Activated CD8-positive, alpha-beta memory T cell treated with anti-CD3 and anti-CD28 coated beads for 36 hours (primary cell): ENCODE measurements around the gene SPPL2B. TPM values are rescaled to one million over a fixed set of nuclear protein-coding genes. Genes with fewer than 3 reads are reported as not detected.

Source experiments
- CTCF ChIA-PET: fragments of 350-600 bp; sonication (Branson Sonifier 250); formaldehyde crosslinking; loops from one replicate; lab custom pipeline; 2021; ENCODE audit warnings: antibody characterized with exemption; lab: Charles Lee
- POLR2A ChIA-PET: fragments of 350-600 bp; sonication (Branson Sonifier 250); formaldehyde crosslinking; loops from one replicate; lab custom pipeline; 2021; ENCODE audit warnings: antibody characterized with exemption; lab: Charles Lee
- total RNA-seq, 2 experiments: library from RNA; stranded (reverse); gene quantifications; one replicate each; pipeline ENCODE4 v1.2.3, GENCODE V29; 2021

The SPPL2B gene
- total RNA-seq, 2 experiments from 2014 or later = 44.5 to 45.0 TPM

DNA sequence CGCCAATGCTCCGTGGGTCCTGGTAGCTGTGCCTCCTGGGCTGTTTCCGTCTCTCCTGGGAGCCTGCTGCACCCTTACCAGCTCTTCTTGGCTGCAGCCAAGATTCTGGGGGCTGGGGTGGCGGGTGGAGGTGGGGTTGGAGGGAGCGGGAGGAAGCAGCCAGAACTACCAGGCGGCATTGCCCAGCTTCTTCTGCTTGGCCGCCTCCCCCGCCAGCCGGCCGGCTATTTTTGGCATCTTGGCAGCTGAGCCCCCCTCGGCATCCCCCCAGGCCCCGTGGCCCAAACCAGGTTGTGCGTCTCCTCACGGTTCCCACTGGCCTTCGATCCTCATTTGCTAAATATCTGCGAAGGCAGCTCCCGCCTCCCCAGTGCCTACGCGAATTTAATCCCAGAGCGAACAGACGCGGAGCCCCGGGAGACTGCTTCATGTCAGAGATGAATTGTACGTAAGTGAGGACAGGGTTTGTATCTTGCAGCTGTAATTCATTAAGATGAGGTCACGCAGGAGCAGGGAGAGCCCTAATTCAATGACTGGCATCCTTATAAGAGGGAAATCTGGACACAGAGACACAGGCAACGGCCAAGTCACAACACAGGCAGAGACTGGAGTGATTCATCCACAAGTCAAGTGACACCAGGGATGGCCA is 33.7 kb upstream of the SPPL2B start:
- POLR2A ChIA-PET = no interaction called here
- CTCF ChIA-PET = interaction anchor here (1.3 kb wide), 1 partner anchor 21 kb away, joined by 3 read pairs; no protein-coding TSS in a partner anchor

DNA sequence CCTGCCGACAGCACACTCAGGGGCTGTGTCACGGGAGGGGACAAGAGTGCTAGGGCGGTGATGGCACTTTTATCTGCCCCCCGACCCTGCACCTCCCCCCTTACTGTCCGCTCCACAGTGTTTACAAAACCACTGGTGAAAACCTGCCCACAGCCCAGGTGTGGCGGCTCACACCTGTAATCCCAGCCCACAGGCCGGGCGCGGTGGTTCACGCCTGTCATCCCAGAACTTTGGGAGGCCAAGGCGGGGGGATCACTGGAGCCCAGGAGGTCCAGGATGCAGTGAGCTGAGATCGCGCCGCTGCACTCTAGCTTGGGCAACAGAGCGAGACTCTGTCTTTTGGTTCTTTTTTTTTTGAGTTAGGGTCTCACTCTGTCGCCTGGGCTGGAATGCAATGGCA is 32.3 kb upstream of the SPPL2B start:
- CTCF ChIA-PET = interaction anchor here (0.5 kb wide), 1 partner anchor 9 kb away, joined by 3 read pairs; no protein-coding TSS in a partner anchor
- POLR2A ChIA-PET = no interaction called here

DNA sequence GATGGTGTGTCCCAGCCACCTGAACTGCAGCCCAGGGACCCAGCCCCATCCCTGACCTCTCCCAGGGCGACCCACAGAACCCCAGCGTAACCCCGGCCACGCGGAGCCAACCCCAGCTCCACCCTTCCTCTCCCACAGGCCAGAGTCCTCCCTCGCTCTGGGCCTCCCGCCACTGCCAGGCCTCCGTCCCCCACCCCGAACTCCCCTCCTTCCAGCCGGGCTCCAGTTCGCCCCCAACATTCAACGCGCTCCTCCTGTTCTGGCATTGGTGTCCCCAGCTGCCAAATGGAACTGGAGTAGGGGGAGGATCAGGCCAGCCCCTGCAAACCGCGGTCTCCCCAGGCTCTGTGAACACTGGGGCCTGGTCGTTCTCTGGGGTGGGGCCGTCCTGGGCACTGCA is 28.0 kb upstream of the SPPL2B start:
- POLR2A ChIA-PET = no interaction called here
- CTCF ChIA-PET = interaction anchor here (0.7 kb wide), 1 partner anchor 256 kb away, joined by 3 read pairs; no protein-coding TSS in a partner anchor

DNA sequence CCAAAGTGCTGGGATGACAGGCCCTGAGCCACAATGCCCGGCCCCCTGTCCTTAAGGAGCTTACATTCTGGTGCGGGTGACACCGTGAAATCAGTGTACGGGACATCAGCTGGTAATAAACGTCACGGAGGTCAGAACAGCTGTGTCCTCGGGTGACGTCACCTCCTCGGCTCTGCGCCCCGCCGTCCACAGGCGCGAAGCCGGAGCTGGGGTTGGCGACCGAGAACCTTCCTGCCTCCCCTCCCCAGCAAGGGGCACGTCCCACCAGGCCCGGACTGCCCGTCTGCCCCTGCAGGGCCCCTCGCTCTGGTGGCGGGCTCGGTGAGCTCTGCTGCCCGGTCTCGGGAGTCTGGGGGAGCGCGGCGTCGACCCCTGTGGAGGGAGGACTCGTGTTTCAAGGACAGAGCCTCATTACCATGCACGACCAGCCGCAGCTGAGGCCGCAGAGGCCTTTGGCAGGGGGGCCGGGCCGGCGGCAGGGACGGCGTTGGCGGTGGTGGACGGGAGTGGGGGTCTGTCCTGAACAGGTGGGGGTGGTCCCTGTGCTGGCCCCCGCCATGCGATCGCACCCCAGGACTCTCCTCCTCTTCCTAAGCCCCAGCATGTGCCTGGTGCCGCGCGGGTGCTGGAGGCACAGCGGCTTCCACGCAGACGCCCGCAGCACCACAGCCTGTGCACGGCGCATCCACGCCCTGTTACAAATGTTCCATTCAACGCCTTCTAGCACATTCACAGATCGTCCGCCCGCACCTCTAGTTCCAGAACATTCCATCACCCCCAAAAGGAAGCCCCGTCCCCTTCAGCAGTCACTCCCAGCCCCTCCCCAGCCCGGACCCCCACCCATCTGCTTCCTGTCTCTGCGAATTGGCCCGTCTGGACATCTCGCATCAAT is 25.9 kb upstream of the SPPL2B start:
- CTCF ChIA-PET = interaction anchor here (1.1 kb wide), 1 partner anchor 13 kb away, joined by 3 read pairs; no protein-coding TSS in a partner anchor
- POLR2A ChIA-PET = interaction anchor here (0.7 to 1.1 kb wide), 2 partner anchors 25 to 30 kb away, joined by 3 read pairs; partner anchors contain the start of gene LSM7

DNA sequence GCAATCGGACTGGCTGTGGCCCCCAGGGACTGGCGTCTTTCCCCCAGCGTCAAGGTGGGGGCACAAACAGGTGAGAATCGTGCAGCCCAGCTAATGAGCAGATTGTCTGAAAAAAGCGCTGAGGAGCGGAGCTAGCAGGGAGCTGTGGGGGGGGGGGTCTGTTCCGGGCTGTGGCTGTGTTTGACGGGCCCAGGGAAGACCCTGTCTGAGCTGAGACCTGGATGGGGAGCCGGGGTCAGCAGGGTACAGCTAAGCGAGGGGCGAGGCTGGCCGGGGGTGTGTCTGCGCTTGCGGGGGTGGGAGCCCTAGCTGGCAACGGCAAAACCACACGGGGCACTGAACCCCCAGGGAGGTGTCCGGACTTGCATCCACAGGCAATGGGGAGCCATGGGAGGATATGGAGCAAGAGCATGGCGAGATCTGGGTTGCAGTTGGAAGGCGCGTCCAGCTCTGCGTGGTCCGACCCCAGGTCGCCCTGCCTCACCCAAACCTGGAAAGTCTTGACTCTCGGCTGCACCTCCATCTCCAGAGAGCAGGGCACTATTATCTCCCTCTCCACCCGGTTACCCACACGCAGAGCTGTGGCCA is 25.2 kb upstream of the SPPL2B start:
- POLR2A ChIA-PET = no interaction called here
- CTCF ChIA-PET = interaction anchor here (0.8 to 1.1 kb wide), 2 partner anchors 13 to 24 kb away, joined by 3 read pairs; no protein-coding TSS in a partner anchor

DNA sequence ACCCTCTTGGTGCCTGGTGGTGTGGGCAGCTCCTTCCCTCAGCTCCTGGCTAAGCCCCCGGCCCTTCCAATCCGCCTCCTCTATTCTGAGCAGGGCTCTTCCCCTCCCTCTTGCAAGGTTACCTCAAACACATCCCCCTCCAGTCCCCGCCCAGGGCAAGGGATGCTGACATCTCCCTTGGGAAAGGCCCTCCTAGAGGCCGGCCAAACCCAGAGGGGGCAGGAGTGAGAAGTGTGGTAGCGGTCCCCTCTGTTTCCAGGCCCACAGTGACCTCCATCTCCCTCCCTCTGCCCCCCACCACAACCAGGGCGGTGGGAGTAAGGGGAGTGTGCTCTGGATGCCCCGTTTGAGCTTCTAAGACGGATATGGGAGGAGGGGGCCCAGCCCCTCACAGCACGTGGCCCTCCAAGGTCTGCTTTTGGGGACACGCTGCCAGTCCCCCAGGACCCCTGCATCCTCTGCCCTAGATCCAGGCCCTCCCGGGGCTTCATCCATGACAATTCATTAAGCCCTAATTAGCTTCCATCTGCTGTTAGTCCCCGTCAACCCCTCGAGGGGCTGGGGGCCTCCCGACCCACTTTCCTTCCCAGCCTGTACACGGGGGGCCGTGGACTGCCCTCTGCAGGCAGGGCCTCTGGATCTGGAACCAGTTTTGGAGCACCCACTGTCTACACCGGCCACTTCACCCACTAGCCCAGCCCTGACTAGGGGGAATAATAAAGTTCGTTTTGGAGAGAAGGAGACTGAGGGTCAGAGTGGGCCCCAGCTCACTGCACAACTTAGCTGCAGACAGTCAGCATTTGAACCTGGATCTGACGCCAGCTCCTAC is 22.8 kb upstream of the SPPL2B start:
- ChIA-PET CTCF (no interaction called here), POLR2A (no interaction called here)

DNA sequence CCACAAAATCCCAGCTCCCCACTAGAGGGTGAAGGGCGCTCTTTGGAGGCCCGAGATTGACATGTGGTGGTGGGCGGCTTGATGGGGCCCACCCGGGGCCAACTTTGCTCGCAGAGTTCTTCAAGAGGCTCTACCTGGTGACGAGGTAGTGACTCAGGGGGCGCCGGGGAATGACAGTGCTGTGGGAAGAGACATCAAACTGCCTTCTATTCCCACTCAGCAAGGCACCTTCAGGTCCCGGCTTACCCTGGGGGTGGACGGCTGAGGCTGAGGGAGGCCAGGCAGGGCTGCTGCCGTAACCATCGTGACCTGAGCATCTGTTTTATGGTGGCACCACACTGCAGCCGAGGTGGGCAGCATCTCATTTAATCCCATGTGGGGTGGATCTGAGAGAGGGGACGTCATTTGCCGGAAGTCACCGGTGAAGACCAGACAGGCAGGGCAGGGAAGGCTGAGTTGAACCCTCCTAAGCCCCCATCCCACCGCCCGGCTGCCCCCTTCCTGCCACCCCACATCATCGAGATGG is 22.1 kb upstream of the SPPL2B start:
- POLR2A ChIA-PET = no interaction called here
- CTCF ChIA-PET = no interaction called here

DNA sequence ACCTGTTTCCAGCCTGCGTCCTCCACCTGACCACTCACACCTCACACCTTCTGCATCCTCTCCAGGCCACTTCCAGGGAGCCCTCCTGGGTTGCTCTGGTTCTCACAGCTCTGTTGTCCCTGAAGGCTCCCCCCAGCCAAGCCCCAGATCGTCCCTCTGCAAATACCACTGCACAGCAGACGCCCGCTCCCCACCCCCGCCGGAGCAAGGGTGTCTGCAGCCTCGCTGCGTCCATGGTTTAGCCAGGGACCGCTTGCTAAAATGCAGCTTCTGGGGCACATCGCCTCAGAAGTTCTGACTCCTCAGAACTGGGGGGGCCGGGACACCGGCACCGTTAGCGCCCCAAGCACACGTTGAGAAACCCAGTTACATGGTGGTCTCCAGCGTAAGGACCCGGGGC is 21.5 kb upstream of the SPPL2B start:
- CTCF ChIA-PET = no interaction called here
- POLR2A ChIA-PET = no interaction called here

DNA sequence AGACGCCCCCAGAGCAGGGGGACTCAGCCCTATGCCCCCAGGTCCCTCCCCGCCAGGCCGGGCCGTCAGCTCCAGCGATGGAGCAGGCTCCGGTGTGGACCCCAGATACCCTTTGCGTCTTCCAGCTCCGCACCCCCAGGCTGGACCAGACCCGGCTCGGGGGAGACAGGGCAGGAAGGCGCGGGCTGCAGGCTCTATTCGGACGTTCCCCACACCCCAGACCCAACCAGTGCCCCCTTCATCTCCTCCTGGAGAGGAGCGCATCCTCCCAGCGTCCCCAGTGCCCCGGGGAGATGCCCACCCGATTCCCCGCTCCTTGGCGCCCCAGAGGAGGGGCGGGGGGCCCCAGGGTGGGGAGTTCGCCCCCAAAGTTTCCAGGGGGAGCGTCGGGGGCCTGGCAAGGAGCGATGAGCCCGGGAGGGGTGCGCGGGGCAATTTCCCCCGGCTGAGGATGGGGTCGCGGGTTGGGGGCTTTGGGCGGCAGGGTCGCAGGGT is 20.9 kb upstream of the SPPL2B start:
- ChIA-PET CTCF (no interaction called here), POLR2A (no interaction called here)

DNA sequence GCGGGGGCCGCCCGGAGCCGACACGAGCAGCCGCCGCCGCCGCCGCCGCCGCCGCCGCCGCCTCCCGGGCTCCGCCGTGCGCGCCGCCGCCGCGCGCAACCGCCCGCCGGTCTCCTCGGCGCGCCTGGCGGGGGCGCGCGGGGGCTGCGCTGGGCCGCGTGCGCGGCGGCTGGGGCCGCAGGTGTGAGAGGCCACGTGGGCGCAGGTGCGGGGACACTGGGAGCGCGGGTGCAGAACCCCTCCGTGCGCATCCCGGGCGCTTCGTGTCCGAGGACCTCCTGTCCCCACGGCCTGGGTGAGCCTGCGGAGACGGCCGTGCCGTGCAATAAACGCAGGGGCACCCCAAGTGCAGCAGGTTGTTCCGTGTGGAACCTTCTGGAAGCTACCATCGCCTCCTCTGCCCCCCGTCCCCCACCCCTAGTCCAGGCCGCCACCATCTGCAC is 20.3 kb upstream of the SPPL2B start, which contains the start of gene LINGO3:
LINGO3 (minus strand) TSS at position 41 of the 443 bp plus-strand sequence. CDS start 16,378 bp downstream, outside the sequence.
- POLR2A ChIA-PET = no interaction called here
- CTCF ChIA-PET = interaction anchor here (0.6 kb wide), 1 partner anchor 417 kb away, joined by 3 read pairs; no protein-coding TSS in a partner anchor

DNA sequence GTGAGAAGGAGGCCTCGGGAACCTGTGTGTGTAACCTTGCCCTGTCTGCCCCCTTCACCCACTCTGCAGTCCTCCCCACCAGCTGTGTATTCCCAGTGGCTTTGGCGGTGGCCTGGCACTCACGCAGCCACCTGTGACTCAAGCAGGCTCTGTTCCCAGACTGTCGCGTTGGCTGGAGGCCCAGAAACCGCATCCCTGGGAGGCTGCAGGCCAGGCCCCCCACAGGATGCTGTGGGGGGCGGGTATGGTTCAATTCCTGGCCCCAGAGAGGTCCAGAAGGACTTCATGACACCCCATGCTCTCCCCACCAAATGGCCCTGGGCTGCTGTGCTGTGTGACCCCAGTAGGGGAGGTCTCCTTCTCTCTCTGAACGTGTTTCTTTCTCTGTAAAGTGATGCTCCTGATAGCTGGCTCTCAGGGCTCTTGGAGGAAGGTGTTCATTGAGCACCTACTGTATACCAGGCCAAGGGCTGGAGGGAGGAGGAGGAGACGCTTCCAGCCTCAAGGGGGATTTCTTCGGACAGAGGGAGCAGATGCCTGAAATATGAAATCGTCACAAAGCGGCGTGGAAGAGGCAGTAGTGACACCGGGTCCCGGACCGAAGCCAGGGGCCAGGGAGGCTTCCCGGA is 18.6 kb upstream of the SPPL2B start:
- POLR2A ChIA-PET = interaction anchor here (0.6 kb wide), 1 partner anchor 164 kb away, joined by 3 read pairs; no protein-coding TSS in a partner anchor
- CTCF ChIA-PET = no interaction called here

DNA sequence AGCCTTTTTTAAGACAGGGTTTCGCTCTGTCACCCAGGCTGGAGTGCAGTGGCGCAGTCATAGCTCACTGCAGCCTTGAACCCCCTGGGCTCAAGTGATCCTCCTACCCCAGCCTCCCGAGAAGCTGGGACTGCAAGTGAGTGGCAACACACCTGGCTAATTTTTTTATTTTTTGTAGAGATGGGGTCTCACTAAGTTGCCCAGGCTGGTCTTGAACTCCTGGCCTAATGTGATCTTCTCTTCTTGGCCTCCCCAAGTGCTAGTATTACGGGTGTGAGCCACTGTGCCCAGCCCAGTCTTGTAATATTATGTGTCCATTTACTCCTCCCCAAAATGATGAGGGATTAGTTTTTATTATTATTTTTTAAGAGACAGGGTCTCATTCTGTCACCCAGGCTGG is 17.4 kb upstream of the SPPL2B start:
- POLR2A ChIA-PET = no interaction called here

DNA sequence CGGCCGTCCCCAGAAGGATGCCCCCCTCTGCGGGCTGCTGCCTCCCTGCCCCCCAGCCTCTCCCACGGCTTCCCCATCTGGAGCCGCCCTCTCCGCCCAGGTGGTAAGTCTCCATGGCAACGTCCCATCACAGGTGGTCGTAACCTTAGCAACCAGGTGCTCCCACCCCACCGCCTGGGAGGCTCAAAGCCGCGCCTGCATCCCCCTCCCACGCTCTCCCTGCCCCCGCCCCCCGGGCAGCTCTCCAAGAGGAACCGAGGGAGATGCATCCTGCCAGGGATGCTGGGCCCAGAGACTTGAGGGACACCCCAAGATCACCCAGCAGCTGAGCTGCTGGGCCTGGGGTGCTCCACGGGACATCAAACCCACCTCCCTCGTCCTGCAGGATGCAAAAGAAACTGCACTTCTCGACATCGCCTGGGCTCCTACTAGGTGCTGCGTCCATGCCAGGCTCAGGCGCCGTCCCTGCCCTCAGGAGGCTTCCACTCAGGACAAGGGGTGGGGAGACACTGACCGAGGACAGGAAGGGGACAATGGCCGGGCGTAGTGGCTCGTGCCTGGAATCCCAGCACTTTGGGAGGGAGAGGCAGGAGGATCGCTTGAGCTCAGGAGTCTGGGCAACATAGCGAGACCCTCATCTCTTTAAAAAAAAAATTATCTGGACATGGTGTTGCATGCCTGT is 15.5 kb upstream of the SPPL2B start:
- ChIA-PET CTCF (interaction anchor here (0.6 kb wide), 1 partner anchor 47 kb away, joined by 4 read pairs; no protein-coding TSS in a partner anchor), POLR2A (no interaction called here)

More for the DNA sequence above, 17.4 kb upstream of the SPPL2B start:
- CTCF ChIA-PET = interaction anchor here (0.8 kb wide), 1 partner anchor 16 kb away, joined by 4 read pairs; no protein-coding TSS in a partner anchor

DNA sequence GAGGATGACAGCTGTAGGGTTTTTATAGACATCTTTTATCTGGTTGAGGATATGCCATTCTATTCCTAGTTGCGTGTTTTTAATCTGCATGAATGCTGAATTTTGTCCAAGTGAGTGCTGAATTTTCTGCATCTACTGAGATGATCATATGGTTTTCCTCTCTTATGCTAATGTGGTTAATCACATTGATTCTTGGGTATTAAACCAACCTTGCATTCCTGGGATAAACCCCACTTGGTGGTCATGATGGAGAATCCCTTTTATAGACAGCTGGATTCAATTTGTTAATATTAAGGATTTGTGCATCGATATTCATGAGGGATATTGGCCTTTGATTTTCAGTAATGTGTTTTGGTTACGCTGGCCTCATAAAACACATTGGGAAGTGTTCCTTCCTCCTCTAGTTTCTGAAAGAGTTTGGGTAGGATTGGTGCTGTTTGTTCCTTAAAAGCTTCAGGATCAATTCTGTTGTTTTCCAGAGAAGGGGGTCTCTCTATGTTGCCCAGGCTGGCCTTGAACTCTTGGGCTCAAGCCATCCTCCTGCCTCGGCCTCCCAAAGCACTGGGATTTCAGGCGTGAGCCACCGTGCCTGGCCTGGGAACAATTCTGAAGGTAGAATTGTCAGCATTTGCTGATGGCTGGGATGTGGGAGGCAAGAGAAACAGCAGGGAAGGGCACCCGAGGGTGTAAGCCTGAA is 13.2 kb upstream of the SPPL2B start:
- ChIA-PET CTCF (interaction anchor here (0.6 to 1.1 kb wide), 3 partner anchors 13 to 161 kb away, joined by 3 to 4 read pairs (median 3); no protein-coding TSS in a partner anchor), POLR2A (interaction anchor here (1.2 kb wide), 1 partner anchor 13 kb away, joined by 4 read pairs; the partner anchor contains the start of genes LSM7 and SPPL2B)

DNA sequence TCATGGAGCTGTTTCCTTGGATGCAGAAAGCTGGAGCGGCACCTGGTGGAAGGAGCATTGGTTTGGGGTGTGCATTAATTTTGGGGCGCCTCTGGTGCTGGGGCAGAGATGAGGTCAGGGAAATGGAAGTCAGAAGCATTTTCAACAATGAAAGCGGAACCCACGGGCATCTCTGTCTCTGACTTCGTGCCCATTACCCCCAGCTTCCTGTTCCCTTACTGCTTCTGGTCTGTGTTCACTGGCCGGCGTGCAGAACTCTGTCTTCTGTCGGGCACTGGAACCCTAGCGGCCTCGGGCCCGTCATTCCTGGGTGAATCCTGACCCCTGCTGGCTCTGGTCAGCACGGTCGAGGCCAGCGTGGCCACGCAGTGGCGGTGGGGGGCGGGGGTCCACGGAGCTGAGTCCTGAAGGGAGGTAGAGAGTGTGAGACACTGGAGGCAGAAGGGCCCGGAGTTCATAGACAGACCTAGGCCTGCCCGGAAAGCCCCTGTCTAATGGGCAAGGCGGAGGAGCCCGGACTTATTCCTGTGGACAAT is 12.6 kb upstream of the SPPL2B start:
- POLR2A ChIA-PET = interaction anchor here (1.2 kb wide), 1 partner anchor 12 kb away, joined by 4 read pairs; the partner anchor contains the start of genes LSM7 and SPPL2B

DNA sequence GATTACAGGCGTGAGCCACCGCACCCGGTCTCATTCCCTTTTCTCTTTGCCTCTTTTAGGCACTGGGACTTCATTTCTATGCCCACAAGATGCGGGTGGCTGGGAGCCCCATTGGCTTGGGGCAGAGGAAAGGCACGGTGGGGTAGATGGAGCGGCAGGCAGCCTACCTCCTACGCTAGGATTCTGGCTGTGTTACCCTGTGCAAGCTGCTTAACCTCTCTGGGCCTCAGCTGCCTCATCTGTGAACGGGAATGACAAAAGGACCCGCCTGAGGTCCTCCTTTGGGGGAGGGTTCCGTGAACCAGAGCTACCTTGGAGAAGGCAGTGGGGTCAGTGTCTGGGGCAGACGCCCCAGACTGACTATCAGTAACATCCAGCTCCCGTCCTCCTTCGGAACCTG is 11.2 kb upstream of the SPPL2B start:
- ChIA-PET CTCF (no interaction called here), POLR2A (no interaction called here)

More for the DNA sequence above, 12.6 kb upstream of the SPPL2B start:
- CTCF ChIA-PET = interaction anchor here (0.6 to 1.1 kb wide), 5 partner anchors 13 to 176 kb away, joined by 3 to 4 read pairs (median 3); no protein-coding TSS in a partner anchor
